Right cardiac atrium (tissue), 5 donors: ENCODE data around the gene KNDC1. TPM values are rescaled to one million over a fixed set of nuclear protein-coding genes. Genes with fewer than 3 reads are reported as not detected.

Experiments
- ATAC-seq, 2 donors: fragments of 200-7000 bp; cut with Tn5 transposase; one replicate each; pipeline versions ENCODE4 v1.8.0 to v1.9.1; 2020; ENCODE audit warnings: moderate library complexity in 2 of 2, mild to moderate bottlenecking in 1 of 2
- DNase-seq, 3 donors: peaks; one replicate each; pipeline ENCODE4 v3.0.0-alpha.2; 2020
- H3K27ac ChIP-seq: one replicate; pipeline ENCODE4 v1.5.1; 2013; ENCODE audit warnings: mild to moderate bottlenecking, low read length, control low read depth, moderate library complexity
- H3K27me3 ChIP-seq: one replicate; pipeline ENCODE4 v1.6.1; 2013; ENCODE audit not compliant: control insufficient read depth, insufficient read depth
- H3K4me1 ChIP-seq: one replicate; pipeline ENCODE4 v1.6.1; 2013; ENCODE audit warnings: low read length; ENCODE audit not compliant: control insufficient read depth, insufficient read depth
- H3K4me3 ChIP-seq: one replicate; pipeline ENCODE4 v1.5.1; 2013; ENCODE audit warnings: low read length, control low read depth
- H3K9me3 ChIP-seq: one replicate; pipeline ENCODE4 v1.6.1; 2013; ENCODE audit warnings: low read length; ENCODE audit not compliant: control insufficient read depth
- WGBS: extraction: QIAGEN DNeasy Blood & Tissue Kit; methylation state at CpG from one replicate; pipeline ENCODE4 v1.1.7; 2013; 5-methylcytosine and 5-hydroxymethylcytosine counted together
- intact Hi-C, 4 donors: fragments of 100-400 bp; cut with DNase I; formaldehyde crosslinking; loops; one replicate each; pipeline versions ENCODE4 v1.11.0 to v1.14.0; 2022 to 2023
- polyA plus RNA-seq: library from polyadenylated mRNA; stranded (reverse); fragments of 200-250 nt; gene quantifications from one replicate; pipeline ENCODE4 v1.2.3, GENCODE V29; 2013
- total RNA-seq, 4 donors: library from RNA; stranded (reverse); fragmentation: NEBNext Ultra II Directional; extraction: Animal tissue kit (Norgen Biotek cat#: 25700); gene quantifications; one replicate each; pipeline ENCODE4 v1.2.1, GENCODE V29; 2021
- donor health status: healthy with polysubstance abuse.
- donor health status: DM: no; HTN: yes; CAD: no.
- donor health status: DM: no; HTN: no; CAD: no.
- donor health status: DM: no; HTN: yes; CAD: no; lungs with severe emphysema.
- donor health status: DM: yes; HTN: yes; CAD: no.

Gene KNDC1
- total and polyA plus RNA-seq, 5 donors: 0.23 to 1.4 (median 0.50) TPM

GRCh38 chr10:133243593-133243992 lies 83.6 kb downstream of the KNDC1 start:
- H3K27me3 ChIP-seq: no peaks in the 10 kb centered on the region
- DNase-seq: peak in 2 of 3 donors; percentile 33 to 39
- WGBS: 70% methylated on average over 14 of the region's 14 CpGs

DNA sequence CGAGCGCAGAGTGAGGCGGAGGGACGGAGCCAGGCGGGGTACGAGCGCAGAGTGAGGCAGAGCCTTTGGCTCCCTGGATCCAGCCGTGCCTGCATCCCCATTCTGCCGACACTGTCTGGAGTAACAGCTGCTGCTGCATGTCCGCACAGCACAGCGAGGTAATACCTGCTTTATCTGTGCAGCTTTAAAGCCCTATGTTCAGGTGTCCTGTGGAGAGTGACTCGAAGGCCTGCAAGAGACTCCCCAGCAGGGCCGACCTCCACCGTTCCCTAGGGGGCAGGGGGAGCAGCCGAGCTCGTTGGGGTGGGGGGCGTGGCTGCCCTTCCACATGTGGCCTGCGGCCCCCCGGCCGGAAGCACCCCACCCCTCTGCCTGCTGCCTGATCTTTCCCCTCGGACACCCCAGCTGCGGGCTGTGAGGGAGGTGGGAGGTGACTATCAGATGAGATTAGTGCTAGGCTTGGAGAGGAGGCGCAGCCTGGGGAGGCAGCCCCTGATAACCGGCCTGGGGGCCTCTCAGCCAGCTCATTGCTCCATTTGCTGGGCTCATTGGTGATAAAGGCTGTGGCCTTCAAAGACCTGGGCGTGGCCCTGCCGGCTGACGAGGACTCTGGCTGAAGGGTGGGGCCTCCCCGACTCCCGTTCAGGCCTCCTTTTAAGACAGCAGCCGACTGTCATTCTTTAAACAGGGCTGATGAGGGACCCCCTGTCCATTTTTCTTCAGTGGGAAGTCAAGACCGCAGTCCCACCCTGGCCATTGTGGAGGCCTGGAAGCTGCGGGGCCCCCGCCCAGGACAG lies 85.6 kb downstream of the KNDC1 start:
- Histone ChIP-seq H3K27ac (no peak overlapping the region), H3K4me3 (no peak overlapping the region), H3K4me1 (no peaks in the 10 kb centered on the region), H3K27me3 (no peaks in the 10 kb centered on the region), H3K9me3 (no peaks in the 10 kb centered on the region)
- WGBS: 49% methylated on average over 33 of the region's 33 CpGs
- ATAC-seq (no peak), DNase-seq (peak in 2 of 3 donors; percentile 32 to 61)
- intact Hi-C loops: no loop called here

More at GRCh38 chr10:133243593-133243992, 83.6 kb downstream of the KNDC1 start:
- no peak overlapping the region for H3K4me3 ChIP-seq
- no peaks in the 10 kb centered on the region for H3K9me3 ChIP-seq
- ATAC-seq: no peak
- intact Hi-C loops: no loop called here
- H3K4me1 ChIP-seq: no peaks in the 10 kb centered on the region
- no peak overlapping the region for H3K27ac ChIP-seq

GRCh38 chr10:133246236-133246626 lies 86.2 kb downstream of the KNDC1 start:
- Histone ChIP-seq H3K27me3 (no peaks in the 10 kb centered on the region), H3K9me3 (no peaks in the 10 kb centered on the region), H3K4me1 (no peaks in the 10 kb centered on the region), H3K27ac (no peak overlapping the region), H3K4me3 (no peak overlapping the region)
- DNase-seq (no peak), ATAC-seq (no peak)
- 53% methylated on average over 12 of the region's 12 CpGs for WGBS
- intact Hi-C loops: no loop called here

- Histone ChIP-seq H3K27me3 (no peaks in the 10 kb centered on the region), H3K9me3 (no peaks in the 10 kb centered on the region), H3K4me1 (no peaks in the 10 kb centered on the region), H3K27ac (no peak overlapping the region), H3K4me3 (no peak overlapping the region)
- 56% methylated on average over 36 of the region's 36 CpGs for WGBS
- ATAC-seq (peak in 1 of 2 donors; percentile 26), DNase-seq (no peak)
- intact Hi-C loops: no loop called here
Measured at GRCh38 chr10:133247681-133248333, 87.8 kb downstream of the KNDC1 start.

- Histone ChIP-seq H3K4me1 (no peaks in the 10 kb centered on the region), H3K27me3 (no peaks in the 10 kb centered on the region), H3K4me3 (no peak overlapping the region), H3K27ac (no peak overlapping the region), H3K9me3 (no peaks in the 10 kb centered on the region)
- intact Hi-C loops: no loop called here
- DNase-seq (no peak), ATAC-seq (no peak)
- WGBS: 78% methylated on average over 12 of the region's 12 CpGs
Measured at GRCh38 chr10:133248334-133248715, 88.3 kb downstream of the KNDC1 start.

DNA sequence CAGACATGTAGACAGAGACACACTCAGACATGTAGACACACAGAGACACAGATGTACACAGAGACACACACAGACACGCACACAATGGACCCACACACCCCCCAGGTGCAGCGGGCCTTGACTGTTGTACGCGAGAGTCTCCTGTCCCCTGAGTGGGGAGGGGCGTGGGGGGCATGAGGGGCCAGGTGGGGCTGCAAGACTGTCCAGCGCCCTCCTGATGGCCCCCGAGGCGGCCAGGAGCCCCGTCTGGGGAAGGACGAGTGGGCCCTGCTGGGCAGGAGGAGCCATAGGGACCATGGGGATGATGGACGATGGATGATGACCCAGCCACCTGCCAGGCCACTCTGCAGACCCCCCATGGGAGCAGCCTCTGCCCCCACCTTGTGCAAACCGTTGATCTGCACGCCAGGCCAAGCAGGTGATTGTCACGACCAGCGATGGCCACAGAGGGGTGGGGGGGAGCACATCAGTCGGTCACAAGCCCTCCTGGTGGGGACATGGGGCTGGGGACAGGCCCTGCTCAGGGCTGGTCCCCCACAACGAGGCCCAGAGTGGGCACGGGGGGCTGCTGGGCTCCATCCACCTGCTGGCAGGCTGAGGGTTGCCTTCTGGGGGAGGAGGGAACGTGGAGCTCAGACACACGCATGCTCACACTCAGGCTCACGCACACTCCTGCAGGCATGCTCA lies 89.2 kb downstream of the KNDC1 start:
- Histone ChIP-seq H3K4me3 (no peak overlapping the region), H3K9me3 (no peaks in the 10 kb centered on the region), H3K27me3 (no peaks in the 10 kb centered on the region), H3K4me1 (no peaks in the 10 kb centered on the region), H3K27ac (no peak overlapping the region)
- ATAC-seq (no peak), DNase-seq (no peak)
- 70% methylated on average over 21 of the region's 21 CpGs for WGBS
- intact Hi-C loops: no loop called here

GRCh38 chr10:133249975-133250754 lies 90.1 kb downstream of the KNDC1 start:
- DNase-seq (no peak), ATAC-seq (no peak)
- Histone ChIP-seq H3K4me3 (no peak overlapping the region), H3K27me3 (no peaks in the 10 kb centered on the region), H3K27ac (no peak overlapping the region), H3K9me3 (no peaks in the 10 kb centered on the region), H3K4me1 (no peaks in the 10 kb centered on the region)
- WGBS: 58% methylated on average over 11 of the region's 11 CpGs
- intact Hi-C loops: no loop called here

DNA sequence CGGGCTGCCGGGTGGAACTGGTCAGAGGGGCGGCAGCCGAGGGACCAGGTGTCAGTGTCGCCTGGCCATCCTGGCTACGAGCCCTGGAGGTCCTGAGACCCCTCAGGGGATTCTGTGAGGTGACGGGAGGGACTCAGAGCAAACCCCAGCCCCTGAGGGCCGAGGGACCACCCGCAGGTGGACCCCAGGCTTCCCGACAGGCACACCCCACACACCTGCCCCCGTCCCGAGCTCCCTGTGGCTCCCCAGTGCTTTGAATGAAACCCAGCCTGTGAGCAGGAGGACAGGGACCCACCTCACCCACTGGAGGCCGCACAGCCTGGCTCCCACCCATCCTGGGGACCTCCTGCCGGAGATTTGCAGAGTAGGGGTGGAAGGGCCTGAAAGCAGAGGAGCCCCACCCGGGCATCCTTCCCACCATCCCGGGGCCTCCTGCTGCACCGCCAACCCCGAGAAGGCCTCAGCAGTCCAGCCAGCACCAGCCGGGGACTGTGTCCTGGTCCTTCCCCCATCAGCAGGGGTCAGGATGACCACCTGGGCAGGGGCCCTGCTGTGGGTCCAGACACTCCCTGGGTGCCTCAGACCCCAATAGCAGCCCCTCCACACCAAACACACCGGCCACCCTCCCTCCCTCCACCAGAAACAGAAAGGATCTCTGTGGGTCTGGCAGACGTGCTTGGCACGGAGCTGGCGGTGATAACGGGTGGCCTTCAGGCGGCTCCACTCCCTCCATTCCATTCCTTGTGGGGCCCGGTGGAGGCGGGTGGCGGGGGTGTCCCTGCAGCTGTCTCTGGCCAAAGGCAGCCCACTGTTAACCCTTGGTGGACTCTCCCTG lies 91.6 kb downstream of the KNDC1 start:
- Histone ChIP-seq H3K27me3 (no peaks in the 10 kb centered on the region), H3K9me3 (no peaks in the 10 kb centered on the region), H3K4me3 (no peak overlapping the region), H3K4me1 (no peaks in the 10 kb centered on the region), H3K27ac (no peak overlapping the region)
- DNase-seq: no peak
- peak; percentile 11 to 27 for ATAC-seq
- intact Hi-C loops: no loop called here
- WGBS: 46% methylated on average over 28 of the region's 28 CpGs

DNA sequence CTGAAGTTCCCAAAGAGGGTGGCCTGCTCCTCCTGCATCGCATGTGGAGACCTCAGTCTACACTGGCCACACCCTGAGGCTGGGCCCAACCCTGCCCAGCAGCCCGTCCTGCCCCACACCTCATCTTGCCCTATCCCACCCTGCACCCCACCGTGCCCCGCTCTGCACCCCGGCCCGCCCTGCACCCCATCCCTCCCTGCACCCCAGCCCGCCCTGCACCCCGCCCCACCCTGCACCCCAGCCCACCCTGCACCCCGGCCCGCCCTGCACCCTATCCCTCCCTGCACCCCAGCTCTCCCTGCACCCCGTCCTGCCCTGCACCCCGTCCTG lies 92.2 kb downstream of the KNDC1 start:
- Histone ChIP-seq H3K4me1 (no peaks in the 10 kb centered on the region), H3K27me3 (no peaks in the 10 kb centered on the region), H3K27ac (no peak overlapping the region), H3K9me3 (no peaks in the 10 kb centered on the region), H3K4me3 (no peak overlapping the region)
- ATAC-seq: no peak
- DNase-seq: no peak
- WGBS: 81% methylated on average over 12 of the region's 12 CpGs
- intact Hi-C loops: no loop called here

DNA sequence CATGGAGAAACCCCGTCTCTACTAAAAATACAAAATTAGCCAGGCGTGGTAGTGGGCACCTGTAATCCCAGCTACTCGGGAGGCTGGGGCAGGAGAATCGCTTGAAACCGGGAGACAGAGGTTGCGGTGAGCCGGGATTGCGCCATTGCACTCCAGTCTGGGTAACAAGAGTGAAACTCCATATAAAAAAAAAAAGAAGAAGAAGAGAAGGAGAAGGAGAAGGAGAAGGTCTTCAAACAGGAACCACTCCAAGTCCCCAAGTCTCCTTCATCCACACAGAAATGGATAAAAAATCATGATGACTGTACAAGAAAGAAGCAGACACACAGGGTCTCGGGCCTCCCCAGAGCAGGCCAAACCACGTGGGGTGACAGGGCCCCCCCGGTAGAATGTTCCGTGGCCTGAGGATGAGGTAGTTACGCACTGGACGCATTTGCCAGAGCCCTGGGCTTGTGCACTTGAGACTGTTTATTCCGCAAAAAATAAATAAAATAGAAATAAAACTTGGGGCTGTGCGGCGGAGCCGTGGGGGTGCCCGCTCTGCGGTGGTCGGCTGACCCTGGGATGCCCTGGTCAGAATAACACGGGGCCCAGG lies 93.4 kb downstream of the KNDC1 start:
- DNase-seq (no peak), ATAC-seq (no peak)
- no peaks in the 10 kb centered on the region for H3K27me3 ChIP-seq
- no peak overlapping the region for H3K4me3 ChIP-seq
- intact Hi-C loops: no loop called here
- WGBS: 82% methylated on average over 22 of the region's 22 CpGs
- H3K9me3 ChIP-seq: no peaks in the 10 kb centered on the region
- H3K4me1 ChIP-seq: no peaks in the 10 kb centered on the region
- H3K27ac ChIP-seq: no peak overlapping the region
